Psoas muscle (tissue), 8 donors: ENCODE results near the gene PPP1R2. TPM values are rescaled to one million over a fixed set of nuclear protein-coding genes. Genes with fewer than 3 reads are reported as not detected.

Source experiments
- ATAC-seq, 4 donors: fragments of 200-7000 bp; cut with Tn5 transposase; one replicate each; pipeline ENCODE4 v1.9.1; 2020; ENCODE audit warnings: moderate library complexity in 3 of 4, mild to moderate bottlenecking in 2 of 4
- DNase-seq, 2 donors: peaks; one replicate each; pipeline ENCODE4 v3.0.0-alpha.2; 2020
- H3K27ac ChIP-seq: fragments of 200-600 bp; one replicate; pipeline ENCODE4 v1.8.0; 2022
- H3K27me3 ChIP-seq, 3 donors: fragments of 200-600 bp in 1 of 3; one replicate each; pipeline versions ENCODE4 v1.6.1 to v1.8.0; 2013 to 2022; ENCODE audit warnings: low read length in 2 of 3, mild to moderate bottlenecking in 2 of 3, moderate library complexity in 1 of 3; ENCODE audit not compliant: insufficient read depth in 3 of 3
- H3K36me3 ChIP-seq, 2 donors: fragments of 200-600 bp in 1 of 2; one replicate each; pipeline versions ENCODE4 v1.6.1 to v1.8.0; 2013 to 2022; ENCODE audit warnings: low read depth in 1 of 2, mild to moderate bottlenecking in 1 of 2, moderate library complexity in 1 of 2; ENCODE audit not compliant: insufficient read depth in 1 of 2
- H3K4me1 ChIP-seq: fragments of 200-600 bp; one replicate; pipeline ENCODE4 v1.8.0; 2022
- H3K4me3 ChIP-seq: fragments of 200-600 bp; one replicate; pipeline ENCODE4 v1.8.0; 2022; ENCODE audit warnings: mild to moderate bottlenecking
- H3K9me3 ChIP-seq: fragments of 200-600 bp; one replicate; pipeline ENCODE4 v1.8.0; 2022
- CTCF ChIP-seq: fragments of 200-600 bp; IDR thresholded peaks from one replicate; pipeline ENCODE4 v1.8.0; 2022; ENCODE audit warnings: antibody characterized with exemption
- WGBS, 3 donors: extraction: QIAGEN DNeasy Blood & Tissue Kit; methylation state at CpG; one replicate each; pipeline versions ENCODE4 v1.1.6 to v1.1.7; 2013; 5-methylcytosine and 5-hydroxymethylcytosine counted together
- intact Hi-C, 2 donors: fragments of 100-400 bp; cut with DNase I; formaldehyde crosslinking; loops; one replicate each; pipeline versions ENCODE4 v1.11.0 to v1.14.2; 2022
- polyA plus RNA-seq, 3 donors: library from polyadenylated mRNA; stranded (reverse); fragments of 200-250 nt; gene quantifications; one replicate each; pipeline ENCODE4 v1.2.3, GENCODE V29; 2013
- total RNA-seq, 4 donors: library from RNA; stranded (reverse); fragmentation: NEBNext Ultra II Directional in 2 of 4; extraction: Animal tissue kit (Norgen Biotek cat#: 25700) in 2 of 4; gene quantifications; one replicate each; pipeline versions ENCODE4 v1.2.1 to v1.2.4, GENCODE V29; 2021 to 2023
- donor health status: healthy with polysubstance abuse.
- donor health status: DM: no; HTN: no; CAD: no; lungs with moderate emphysema.
- donor health status: Bipolar disorder and iron deficiency.
- donor health status: healthy.
- donor health status: DM: yes; HTN: yes; CAD: no.
- donor health status: DM: no; HTN: no; CAD: no.
- donor health status: DM: no; HTN: no; CAD: no.
- donor health status: DM: yes; HTN: yes; CAD: no.

PPP1R2 gene
- total and polyA plus RNA-seq, 7 donors = 45.0 to 152 (median 81.9) TPM

DNA sequence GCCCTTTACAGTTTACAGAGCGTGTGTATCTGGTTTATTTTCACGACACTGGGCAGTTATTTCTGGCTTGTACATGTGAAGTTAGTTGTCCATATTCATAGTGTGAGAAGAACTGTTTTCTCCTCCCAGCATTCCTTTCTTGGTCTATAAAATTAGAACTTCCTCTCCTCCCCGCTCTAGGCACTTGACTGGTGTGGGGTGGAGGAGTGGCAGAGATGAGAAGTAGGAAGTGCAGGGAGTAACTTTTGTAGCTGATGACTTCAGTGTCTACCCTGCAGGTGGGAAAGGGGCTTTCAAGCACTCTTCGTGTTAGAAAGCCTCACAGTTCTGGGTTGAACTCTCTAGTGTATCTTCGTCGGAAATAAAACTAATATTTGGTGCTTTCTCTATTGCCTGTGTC is 27.2 kb upstream of the PPP1R2 start:
- no peak for ATAC-seq

DNA sequence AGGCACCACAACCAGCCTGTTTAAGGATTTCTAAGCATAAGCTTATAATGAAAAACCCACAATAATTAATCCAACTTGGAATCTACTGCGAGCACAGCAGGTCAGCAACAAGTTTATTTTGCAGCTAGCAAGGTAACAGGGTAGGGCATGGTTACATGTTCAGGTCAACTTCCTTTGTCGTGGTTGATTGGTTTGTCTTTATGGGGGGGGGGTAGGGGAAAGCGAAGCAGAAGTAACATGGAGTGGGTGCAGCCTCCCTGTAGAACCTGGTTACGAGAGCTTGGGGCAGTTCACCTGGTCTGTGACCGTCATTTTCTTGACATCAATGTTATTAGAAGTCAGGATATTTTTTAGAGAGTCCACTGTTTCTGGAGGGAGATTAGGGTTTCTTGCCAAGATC is 25.5 kb upstream of the PPP1R2 start:
- H3K9me3 ChIP-seq = no peaks in the 10 kb centered on the region
- ATAC-seq (no peak), DNase-seq (no peak)
- intact Hi-C loops = loop anchor here in 1 of 2 donors (10.0 kb wide), 1 partner anchor 286 kb away; no protein-coding TSS in a partner anchor
- H3K4me1 ChIP-seq = peaks cover 5% of the 10 kb centered on the region
- TF ChIP-seq CTCF = no peak
- H3K36me3 ChIP-seq = peaks cover 0 to 18% of the 10 kb centered on the region in 2 donors
- no peak overlapping the region for H3K27ac ChIP-seq
- 84 to 85% (median 85%) methylated on average over 5 of the region's 5 CpGs for WGBS, 3 donors
- H3K27me3 ChIP-seq = no peaks in the 10 kb centered on the region
- no peak overlapping the region for H3K4me3 ChIP-seq

More for the DNA sequence above, 27.2 kb upstream of the PPP1R2 start:
- Histone ChIP-seq H3K36me3 (peaks cover 0 to 19% of the 10 kb centered on the region in 2 donors), H3K4me3 (no peak overlapping the region), H3K9me3 (no peaks in the 10 kb centered on the region), H3K27me3 (no peaks in the 10 kb centered on the region), H3K4me1 (peaks cover 22% of the 10 kb centered on the region), H3K27ac (no peak overlapping the region)
- intact Hi-C loops = no loop called here
- WGBS, 3 donors = 75 to 88% (median 85%) methylated on average over 6 of the region's 6 CpGs
- no peak for DNase-seq
- TF ChIP-seq CTCF = no peak

GRCh38 chr3:195566797-195567196 is 23.7 kb upstream of the PPP1R2 start:
- no peak for TF ChIP-seq CTCF

DNA sequence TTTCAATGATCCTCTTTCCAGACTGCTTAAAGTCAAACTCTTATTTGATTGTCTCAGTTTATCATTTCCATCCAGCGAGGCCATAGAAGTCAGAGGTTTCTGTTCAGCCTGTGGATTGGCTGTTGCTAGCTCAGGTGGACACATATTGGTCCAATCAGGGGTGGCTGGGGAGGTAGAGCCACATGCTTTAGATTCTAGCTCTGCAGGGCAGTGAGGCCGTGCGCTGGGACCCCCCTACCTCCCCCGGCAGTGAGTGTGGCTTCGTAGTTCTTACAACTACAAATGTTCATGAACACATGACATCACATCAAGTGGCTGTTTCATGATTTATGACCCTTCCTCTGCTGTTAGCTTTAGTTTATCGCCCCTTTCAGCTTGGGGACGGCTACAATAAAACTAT is 22.6 kb upstream of the PPP1R2 start:
- Histone ChIP-seq H3K27me3 (no peaks in the 10 kb centered on the region), H3K4me3 (no peak overlapping the region), H3K4me1 (no peaks in the 10 kb centered on the region), H3K36me3 (no peaks in the 10 kb centered on the region), H3K9me3 (no peaks in the 10 kb centered on the region), H3K27ac (no peak overlapping the region)
- no peak for TF ChIP-seq CTCF
- ATAC-seq (no peak), DNase-seq (no peak)
- WGBS, 3 donors = 62 to 66% (median 62%) methylated on average over 7 of the region's 7 CpGs
- intact Hi-C loops = loop anchor here in 1 of 2 donors (10.0 kb wide), 1 partner anchor 289 kb away; no protein-coding TSS in a partner anchor

More at GRCh38 chr3:195566797-195567196, 23.7 kb upstream of the PPP1R2 start:
- no peak overlapping the region for H3K4me3 ChIP-seq
- WGBS, 3 donors = 58 to 70% (median 64%) methylated on average over 6 of the region's 6 CpGs
- no peak for DNase-seq
- no peaks in the 10 kb centered on the region for H3K9me3 ChIP-seq
- intact Hi-C loops = loop anchor here in 1 of 2 donors (10.0 kb wide), 1 partner anchor 288 kb away; no protein-coding TSS in a partner anchor
- H3K36me3 ChIP-seq = no peaks in the 10 kb centered on the region
- no peaks in the 10 kb centered on the region for H3K4me1 ChIP-seq
- no peak overlapping the region for H3K27ac ChIP-seq
- H3K27me3 ChIP-seq = no peaks in the 10 kb centered on the region
- peak in 1 of 4 donors; percentile 58 for ATAC-seq

- H3K27ac ChIP-seq = no peak overlapping the region
- intact Hi-C loops = loop anchor here in 1 of 2 donors (10.0 kb wide), 1 partner anchor 291 kb away; no protein-coding TSS in a partner anchor
- DNase-seq (no peak), ATAC-seq (no peak)
- WGBS, 3 donors = 47 to 65% (median 64%) methylated on average over 4 of the region's 4 CpGs
- H3K9me3 ChIP-seq = no peaks in the 10 kb centered on the region
- peaks cover 15% of the 10 kb centered on the region for H3K4me1 ChIP-seq
- H3K4me3 ChIP-seq = no peak overlapping the region
- H3K27me3 ChIP-seq = no peaks in the 10 kb centered on the region
- TF ChIP-seq CTCF = no peak
- no peaks in the 10 kb centered on the region for H3K36me3 ChIP-seq
Observed at GRCh38 chr3:195563317-195563716, 20.2 kb upstream of the PPP1R2 start.
